Tibial artery (tissue), 4 donors: Measurements from ENCODE around the gene COG4.
A peak's percentile ranks its signal among the peaks of the same experiment; 100 is the strongest.
"Not testable (repeated sequence)": the region's sequence is repeated elsewhere in the genome, so short reads cannot be mapped to it uniquely, and the experiment has no call there.

Source experiments
- DNase-seq, 2 donors: peaks; one replicate each; pipeline ENCODE4 v3.0.0-alpha.2; 2019
- H3K27ac ChIP-seq, 2 donors: fragments of 200-600 bp; sonication (generic) in 1 of 2; 1 replicate in 1 of 2; 2 replicates in 1 of 2; pipeline ENCODE4 v1.5.1; 2018 to 2019; ENCODE audit warnings: mild to moderate bottlenecking in 1 of 2
- H3K27me3 ChIP-seq, 2 donors: fragments of 200-600 bp; sonication (generic) in 1 of 2; one replicate each; pipeline versions ENCODE4 v1.5.1 to v1.6.0; 2016 to 2019
- H3K36me3 ChIP-seq, 3 donors: fragments of 200-600 bp; sonication (generic) in 2 of 3; one replicate each; pipeline ENCODE4 v1.5.1; 2016 to 2019; ENCODE audit warnings: mild to moderate bottlenecking in 2 of 3
- H3K4me1 ChIP-seq, 4 donors: fragments of 200-600 bp; sonication (generic) in 2 of 4; 1 replicate in 3 of 4; 2 replicates in 1 of 4; pipeline ENCODE4 v1.5.1; 2016 to 2019
- H3K4me3 ChIP-seq, 2 donors: fragments of 200-600 bp; sonication (generic) in 1 of 2; 1 replicate in 1 of 2; 2 replicates in 1 of 2; pipeline ENCODE4 v1.5.1; 2018 to 2019; ENCODE audit warnings: mild to moderate bottlenecking in 2 of 2
- H3K9me3 ChIP-seq, 3 donors: fragments of 200-600 bp; sonication (generic) in 1 of 3; one replicate each; pipeline ENCODE4 v1.5.1; 2016 to 2019
- intact Hi-C: fragments of 100-400 bp; cut with DNase I; formaldehyde crosslinking; loops from one replicate; pipeline ENCODE4 v1.15.0; 2023; ENCODE audit warnings: low total_unique reads
- TF ChIP-seq, protein P1 (sequence below), 2 experiments: fragments of 200-600 bp in 1 of 2; fragments of 450-650 bp in 1 of 2; IDR thresholded peaks; one replicate each; pipeline ENCODE4 v1.5.1; 2017 to 2019; ENCODE audit warnings: antibody characterized with exemption in 2 of 2, mild to moderate bottlenecking in 1 of 2, moderate library complexity in 1 of 2

COG4 gene

DNA sequence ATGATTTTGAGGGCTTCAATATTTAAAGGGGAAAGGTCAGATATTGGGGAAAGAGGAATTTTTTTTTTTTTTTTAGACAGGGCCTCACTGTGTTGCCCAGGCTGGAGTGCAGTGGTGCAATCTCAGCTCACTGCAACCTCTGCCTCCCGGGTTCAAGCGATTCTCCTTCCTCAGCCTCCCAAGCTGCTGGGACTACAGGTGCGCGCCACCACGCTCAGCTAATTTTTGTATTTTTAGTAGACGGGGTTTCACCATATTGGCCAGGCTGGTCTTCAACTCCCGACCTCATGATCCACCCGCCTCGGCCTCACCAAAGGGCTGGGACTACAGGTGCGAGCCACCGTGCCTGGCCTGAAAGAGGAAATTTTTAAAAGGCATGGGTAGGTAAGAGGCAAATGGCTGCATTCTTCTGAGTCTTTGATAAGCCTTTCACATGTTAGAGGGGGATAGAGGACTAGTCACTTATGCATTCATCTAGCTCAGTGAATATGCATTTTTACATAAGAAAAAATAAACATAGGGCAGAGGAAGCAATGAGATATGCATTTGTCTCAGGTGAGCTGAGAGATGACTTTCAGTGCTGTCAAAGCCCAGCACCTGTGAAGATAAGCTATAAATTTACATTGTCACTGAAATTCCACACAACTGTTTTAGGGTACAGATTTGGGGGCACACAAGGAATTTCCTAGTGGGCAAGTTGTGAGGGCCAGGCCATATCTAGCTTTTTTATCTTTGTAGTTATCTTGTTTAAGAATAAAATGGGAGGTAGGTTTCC, 70.0 kb downstream of the COG4 start:
- no peak for DNase-seq
- no peaks in the 10 kb centered on the region for H3K36me3 ChIP-seq
- peaks cover 0 to 10% of the 10 kb centered on the region in 2 donors for H3K27me3 ChIP-seq
- H3K27ac ChIP-seq: peak overlapping the region; percentile 83 to 96
- H3K4me3 ChIP-seq: peak overlapping the region; percentile 91 to 92
- intact Hi-C loops: no loop called here
- TF ChIP-seq, protein P1, sequence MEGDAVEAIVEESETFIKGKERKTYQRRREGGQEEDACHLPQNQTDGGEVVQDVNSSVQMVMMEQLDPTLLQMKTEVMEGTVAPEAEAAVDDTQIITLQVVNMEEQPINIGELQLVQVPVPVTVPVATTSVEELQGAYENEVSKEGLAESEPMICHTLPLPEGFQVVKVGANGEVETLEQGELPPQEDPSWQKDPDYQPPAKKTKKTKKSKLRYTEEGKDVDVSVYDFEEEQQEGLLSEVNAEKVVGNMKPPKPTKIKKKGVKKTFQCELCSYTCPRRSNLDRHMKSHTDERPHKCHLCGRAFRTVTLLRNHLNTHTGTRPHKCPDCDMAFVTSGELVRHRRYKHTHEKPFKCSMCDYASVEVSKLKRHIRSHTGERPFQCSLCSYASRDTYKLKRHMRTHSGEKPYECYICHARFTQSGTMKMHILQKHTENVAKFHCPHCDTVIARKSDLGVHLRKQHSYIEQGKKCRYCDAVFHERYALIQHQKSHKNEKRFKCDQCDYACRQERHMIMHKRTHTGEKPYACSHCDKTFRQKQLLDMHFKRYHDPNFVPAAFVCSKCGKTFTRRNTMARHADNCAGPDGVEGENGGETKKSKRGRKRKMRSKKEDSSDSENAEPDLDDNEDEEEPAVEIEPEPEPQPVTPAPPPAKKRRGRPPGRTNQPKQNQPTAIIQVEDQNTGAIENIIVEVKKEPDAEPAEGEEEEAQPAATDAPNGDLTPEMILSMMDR (IDR thresholded peaks at IDR 0.05): no peak
- H3K9me3 ChIP-seq: no peaks in the 10 kb centered on the region
- peaks cover 0 to 20% (median 14%) of the 10 kb centered on the region in 4 donors for H3K4me1 ChIP-seq

DNA sequence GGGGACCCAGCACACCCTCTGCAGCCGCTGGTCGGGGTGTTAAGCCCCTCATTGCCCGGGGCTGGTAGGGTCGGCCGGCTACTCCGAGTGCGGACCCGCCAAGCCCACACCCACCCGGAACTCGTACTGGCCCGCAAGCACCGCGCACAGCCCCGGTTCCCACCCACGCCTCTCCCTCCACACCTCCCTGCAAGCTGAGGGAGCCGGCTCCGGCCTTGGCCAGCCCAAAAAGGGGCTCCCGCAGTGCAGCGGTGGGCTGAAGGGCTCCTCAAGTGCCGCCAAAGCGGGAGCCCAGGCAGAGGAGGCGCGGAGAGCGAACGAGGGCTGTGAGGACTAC, 72.4 kb downstream of the COG4 start:
- DNase-seq, H3K4me3 ChIP-seq, intact Hi-C loops: not testable (repeated sequence)

DNA sequence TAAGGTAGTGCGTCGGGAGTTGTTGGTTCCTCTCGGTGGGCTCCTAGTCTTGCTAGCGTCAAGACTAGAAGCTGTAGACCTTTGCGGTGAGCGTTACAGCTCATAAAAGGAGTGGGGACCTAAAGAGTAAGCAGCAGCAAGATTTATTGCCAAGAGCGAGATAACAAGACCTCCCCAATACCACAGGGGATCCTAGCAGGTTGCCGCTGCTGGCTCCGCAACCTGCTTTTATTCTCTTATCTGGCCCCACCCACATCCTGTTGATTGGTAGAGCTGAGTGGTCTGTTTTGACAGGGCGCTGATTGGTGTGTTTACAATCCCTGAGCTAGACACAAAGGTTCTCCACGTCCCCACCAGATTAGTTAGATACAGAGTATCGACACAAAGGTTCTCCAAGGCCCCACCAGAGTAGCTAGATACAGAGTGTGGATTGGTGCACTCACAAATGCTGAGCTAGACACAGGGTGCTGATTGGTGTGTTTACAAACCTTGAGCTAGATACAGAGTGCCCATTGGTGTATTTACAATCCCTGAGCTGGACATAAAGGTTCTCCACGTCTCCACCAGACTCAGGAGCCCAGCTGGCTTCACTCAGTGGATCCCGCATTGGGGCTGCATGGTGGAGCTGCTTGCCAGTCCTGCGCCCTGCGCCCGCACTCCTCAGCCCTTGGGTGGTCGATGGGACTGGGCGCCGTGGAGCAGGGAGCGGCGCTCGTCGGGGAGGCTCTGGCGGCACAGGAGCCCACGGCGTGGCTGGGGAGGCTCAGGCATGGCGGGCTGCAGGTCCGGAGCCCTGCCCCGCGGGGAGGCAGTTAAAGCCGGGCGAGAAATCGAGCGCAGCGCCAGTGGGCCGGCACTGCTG, 73.0 kb downstream of the COG4 start:
- H3K27me3 ChIP-seq, H3K4me3 ChIP-seq, H3K27ac ChIP-seq, intact Hi-C loops, H3K9me3 ChIP-seq, DNase-seq, H3K36me3 ChIP-seq: not testable (repeated sequence)
- H3K4me1 ChIP-seq: peaks cover 0 to 15% (median 8%) of the 10 kb centered on the region in 4 donors

More for the DNA sequence above, 72.4 kb downstream of the COG4 start:
- not testable (repeated sequence) for H3K27ac ChIP-seq, H3K36me3 ChIP-seq, H3K9me3 ChIP-seq, H3K27me3 ChIP-seq
- peaks cover 0 to 20% (median 13%) of the 10 kb centered on the region in 4 donors for H3K4me1 ChIP-seq

DNA sequence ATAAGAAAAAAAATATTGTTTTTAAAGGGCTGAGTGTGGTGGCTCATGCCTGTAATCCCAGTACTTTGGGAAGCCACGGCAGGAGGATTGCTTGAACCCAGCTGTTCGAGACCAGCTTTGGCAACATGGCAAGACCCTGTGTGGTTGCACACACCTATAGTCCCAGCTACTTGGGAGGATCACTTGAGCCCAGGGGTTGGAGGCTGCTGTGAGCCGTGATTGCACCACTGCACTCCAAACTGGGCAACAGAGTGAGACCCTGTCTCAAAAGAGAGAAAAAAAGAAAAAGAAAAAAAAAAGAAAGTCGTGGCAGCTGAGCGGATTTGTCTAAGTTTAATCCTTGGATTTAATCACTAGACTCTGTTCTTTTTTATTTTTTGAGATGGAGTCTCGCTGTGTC, 75.3 kb downstream of the COG4 start:
- peaks cover 0 to 10% of the 10 kb centered on the region in 2 donors for H3K27me3 ChIP-seq
- no peaks in the 10 kb centered on the region for H3K9me3 ChIP-seq
- intact Hi-C loops: no loop called here
- TF ChIP-seq, protein P1 (IDR thresholded peaks at IDR 0.05): no peak
- H3K4me3 ChIP-seq: no peak overlapping the region
- no peak for DNase-seq
- no peak overlapping the region for H3K27ac ChIP-seq
- H3K36me3 ChIP-seq: no peaks in the 10 kb centered on the region
- H3K4me1 ChIP-seq: peaks cover 0 to 7% (median 2%) of the 10 kb centered on the region in 4 donors

DNA sequence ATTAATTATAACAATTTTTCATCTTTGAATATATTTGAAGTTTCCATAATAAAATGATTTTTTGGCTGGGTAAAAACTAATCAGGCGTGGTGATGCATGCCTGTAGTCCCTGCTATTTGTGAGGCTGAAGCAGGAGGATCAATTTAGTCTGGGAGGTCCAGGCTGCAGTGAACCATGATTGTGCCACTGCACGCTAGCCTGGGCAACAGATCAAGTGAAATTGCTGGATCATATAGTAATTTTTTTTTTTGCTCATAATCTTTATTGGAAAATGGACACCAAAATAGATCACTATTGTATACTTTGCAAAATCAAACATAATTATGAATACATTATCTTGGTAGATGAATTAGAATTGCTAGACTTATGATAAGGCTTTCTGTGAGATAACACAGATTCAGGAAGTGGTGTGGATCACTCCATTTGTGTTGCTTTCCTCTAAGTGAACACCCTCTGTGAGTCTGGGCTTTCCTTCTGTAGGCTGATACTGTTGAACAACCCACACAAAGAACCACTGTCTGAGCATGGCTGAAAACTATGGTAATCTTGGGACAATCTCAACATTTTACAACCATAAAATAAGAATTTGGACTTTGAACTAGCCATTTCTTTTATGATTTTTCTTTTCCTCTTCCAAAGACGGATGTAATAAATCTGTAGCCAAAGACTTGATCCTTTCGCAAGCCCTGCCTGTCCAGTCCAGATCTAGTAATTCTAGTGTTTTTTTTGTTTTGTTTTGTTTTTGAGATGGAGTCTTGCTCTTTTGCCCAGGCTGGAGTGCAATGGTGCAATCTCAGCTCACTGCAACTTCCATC, 78.9 kb downstream of the COG4 start:
- Histone ChIP-seq H3K4me1 (peaks cover 0 to 4% (median 2%) of the 10 kb centered on the region in 4 donors), H3K27ac (no peak overlapping the region), H3K4me3 (no peak overlapping the region), H3K36me3 (no peaks in the 10 kb centered on the region), H3K27me3 (no peaks in the 10 kb centered on the region), H3K9me3 (no peaks in the 10 kb centered on the region)
- TF ChIP-seq, protein P1 (IDR thresholded peaks at IDR 0.05): no peak
- no peak for DNase-seq
- intact Hi-C loops: no loop called here

DNA sequence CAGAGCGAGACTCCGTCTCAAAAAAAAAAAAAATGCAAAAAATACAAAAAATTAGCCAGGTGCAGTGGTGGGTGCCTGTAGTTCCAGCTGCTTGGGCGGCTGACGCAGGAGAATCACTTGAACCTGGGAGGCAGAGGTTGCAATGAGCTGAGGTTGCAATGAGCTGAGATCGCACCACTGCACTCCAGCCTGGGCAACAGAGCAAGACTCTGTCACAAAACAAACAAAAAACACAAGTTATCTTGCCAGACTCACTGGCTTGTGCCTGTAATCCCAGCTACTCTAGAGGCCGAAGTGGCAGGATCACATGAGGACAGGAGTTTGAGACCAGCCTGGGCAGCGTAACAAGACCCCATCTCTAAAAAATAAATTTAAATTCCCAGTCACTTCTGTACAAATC, 81.0 kb downstream of the COG4 start:
- Histone ChIP-seq H3K27ac (no peak overlapping the region), H3K27me3 (no peaks in the 10 kb centered on the region), H3K36me3 (no peaks in the 10 kb centered on the region), H3K4me3 (no peak overlapping the region), H3K4me1 (peaks cover 0 to 19% (median 13%) of the 10 kb centered on the region in 4 donors), H3K9me3 (no peaks in the 10 kb centered on the region)
- intact Hi-C loops: no loop called here
- TF ChIP-seq, protein P1 (IDR thresholded peaks at IDR 0.05): no peak
- DNase-seq: no peak
